Measurements from ENCODE around the gene PRKCA.
"Not testable (repeated sequence)": the region's sequence is repeated elsewhere in the genome, so short reads cannot be mapped to it uniquely, and the experiment has no call there.

Gene PRKCA

DNA sequence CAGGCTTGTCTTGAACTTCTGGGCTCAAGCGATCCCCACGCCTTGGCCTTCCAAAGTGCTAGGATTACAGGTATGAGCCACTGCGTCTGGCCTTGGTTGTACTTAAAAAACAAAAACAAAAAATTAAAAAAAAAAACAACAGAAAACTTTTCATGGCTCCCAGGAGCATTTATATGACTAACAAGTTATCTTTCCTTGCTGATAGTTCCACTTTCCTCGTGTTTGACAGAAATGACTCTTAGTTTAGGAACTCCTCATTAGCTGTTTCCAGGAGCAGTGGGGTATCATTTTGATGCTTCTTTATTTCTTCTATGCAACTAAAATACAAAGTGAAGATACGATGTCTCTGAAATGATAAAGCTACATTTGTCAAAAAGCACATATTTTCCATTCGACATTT lies 165.4 kb downstream of the PRKCA start:
- peak; percentile 42 for DNase-seq

DNA sequence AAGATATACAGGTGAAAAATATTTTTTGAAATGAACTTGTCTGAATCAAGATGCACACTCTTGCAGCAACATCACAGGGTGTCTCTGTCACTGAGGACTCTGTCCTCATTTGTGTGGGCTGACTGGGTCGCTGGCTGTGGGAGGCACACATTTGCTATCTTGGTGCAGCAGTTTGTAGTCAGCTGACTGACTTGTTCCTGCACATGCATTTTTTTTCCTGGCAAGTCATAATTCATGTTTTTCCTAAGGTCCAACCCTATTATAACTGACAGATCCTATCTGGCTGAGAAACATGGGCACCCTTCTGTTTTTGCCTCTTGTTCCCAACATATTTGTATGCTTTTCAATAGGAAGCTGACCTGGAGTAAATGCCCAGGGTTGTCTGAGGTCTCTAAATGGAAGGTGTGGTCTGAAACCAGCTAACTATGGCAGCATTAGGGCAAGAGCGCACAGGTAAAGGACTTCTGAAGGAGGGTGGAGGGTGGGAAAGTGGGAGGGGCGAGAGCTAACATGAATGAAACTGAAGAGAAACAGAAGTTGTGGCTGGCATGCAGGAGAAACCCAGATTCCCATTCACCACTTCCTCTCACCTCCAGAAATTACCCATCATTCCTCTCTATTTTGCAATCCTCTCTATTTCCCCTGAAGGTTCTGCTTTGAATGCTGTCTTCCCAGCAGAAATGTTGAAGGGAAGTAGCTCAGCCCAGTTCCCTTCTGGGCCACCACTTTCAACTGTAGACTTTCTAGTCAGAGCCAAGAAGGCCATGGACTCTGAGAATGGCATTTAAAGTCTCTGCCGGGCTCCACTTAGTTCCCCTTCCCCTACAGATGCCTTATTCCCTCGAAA lies 166.1 kb downstream of the PRKCA start:
- DNase-seq, result peak; percentile 15

DNA sequence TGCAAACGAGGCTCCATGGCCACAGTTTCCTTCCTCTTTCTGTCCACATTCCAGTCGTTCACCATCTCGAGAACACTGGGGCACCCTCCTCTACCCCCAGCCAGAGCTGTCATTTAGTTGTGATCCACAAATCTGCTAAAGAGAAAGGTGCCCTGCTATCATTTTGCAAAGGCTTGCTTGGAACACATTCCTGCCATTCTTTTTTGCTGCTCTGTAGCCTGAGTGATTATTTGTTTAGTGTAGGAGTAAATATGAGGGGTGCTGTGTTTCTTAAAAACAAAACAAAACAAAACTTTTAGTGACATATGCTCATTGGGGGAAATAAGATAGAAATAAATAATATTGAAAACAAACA lies 166.7 kb downstream of the PRKCA start:
- DNase-seq, result no peak

- DNase-seq, result no peak
Measured at GRCh38 chr17:66469461-66469860, 167.0 kb downstream of the PRKCA start.

GRCh38 chr17:66469890-66470289 lies 167.5 kb downstream of the PRKCA start:
- DNase-seq, result no peak

GRCh38 chr17:66472123-66472522 lies 169.7 kb downstream of the PRKCA start:
- no peak for DNase-seq

GRCh38 chr17:66474258-66474657 lies 171.8 kb downstream of the PRKCA start:
- no peak for DNase-seq

GRCh38 chr17:66474806-66475497 lies 172.5 kb downstream of the PRKCA start:
- DNase-seq, result no peak

DNA sequence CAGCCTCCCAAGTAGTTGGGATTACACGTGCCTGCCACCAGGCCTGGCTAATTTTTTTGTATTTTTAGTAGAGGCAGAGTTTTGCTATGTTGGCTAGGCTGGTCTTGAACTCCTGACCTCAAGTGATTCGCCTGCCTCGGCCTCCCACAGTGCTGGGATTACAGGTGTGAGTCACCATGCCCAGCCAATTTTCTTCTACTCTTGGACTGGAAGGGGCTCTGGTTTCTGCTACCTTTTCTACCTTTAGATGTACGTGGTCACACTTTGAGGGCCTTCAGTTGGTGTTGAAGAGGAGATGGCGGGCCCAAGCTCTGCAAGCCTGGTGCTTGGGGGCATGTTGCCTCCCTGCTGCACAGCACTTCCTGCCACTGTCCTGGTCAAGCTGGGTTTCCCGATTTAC lies 173.6 kb downstream of the PRKCA start:
- DNase-seq, result no peak

DNA sequence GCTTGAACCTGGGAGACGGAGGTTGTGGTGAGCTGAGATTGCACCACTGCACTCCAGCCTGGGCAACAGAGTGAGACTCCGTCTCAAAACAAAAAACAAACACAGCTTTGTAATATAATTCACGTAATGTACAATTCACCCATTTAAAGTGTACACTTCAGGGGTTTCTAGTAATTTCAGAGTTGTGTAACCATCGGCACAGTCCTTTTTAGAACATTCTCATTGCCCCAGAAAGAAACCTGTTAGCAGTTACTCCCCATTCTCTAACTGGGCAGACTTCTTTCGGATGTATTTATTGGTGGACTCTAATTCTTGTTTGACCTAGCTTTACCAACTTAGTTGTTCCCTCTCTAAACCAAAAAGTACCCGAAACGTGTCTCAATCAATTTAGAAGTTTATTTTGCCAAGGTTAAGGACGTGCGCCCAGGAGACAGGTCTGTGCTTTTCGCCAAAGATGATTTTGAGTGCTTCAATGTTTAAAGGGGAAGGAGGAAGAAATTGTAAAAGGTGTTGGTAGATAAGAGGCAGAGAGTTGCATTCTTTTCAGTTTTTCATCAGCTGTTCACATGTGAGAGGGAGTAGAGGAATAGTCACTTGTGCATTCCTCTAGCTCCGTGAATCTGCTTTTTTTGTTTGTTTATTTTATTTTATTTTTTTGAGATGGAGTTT lies 175.3 kb downstream of the PRKCA start:
- no peak for DNase-seq

GRCh38 chr17:66479230-66479889 lies 176.9 kb downstream of the PRKCA start:
- DNase-seq, result not testable (repeated sequence)

DNA sequence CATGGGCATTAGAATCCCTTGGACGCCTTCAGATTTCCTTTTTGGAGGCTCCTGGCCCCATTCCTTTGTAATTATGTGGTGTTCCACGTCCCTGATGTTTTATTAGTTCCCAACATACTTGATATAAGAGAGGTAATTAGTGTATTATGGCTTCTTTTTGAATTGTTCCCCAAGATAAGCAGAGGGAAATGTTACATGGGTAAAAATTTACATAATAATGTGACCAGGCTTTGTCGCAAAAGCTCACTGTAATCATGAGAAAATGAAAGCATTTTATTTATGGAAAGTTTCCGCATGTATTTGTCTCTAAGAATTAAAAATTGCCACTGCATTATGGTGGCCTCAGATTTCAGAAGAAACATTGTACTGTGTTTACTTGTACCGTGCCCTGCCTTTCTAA lies 177.8 kb downstream of the PRKCA start:
- DNase-seq, result no peak

GRCh38 chr17:66480802-66481201 lies 178.4 kb downstream of the PRKCA start:
- no peak for DNase-seq

DNA sequence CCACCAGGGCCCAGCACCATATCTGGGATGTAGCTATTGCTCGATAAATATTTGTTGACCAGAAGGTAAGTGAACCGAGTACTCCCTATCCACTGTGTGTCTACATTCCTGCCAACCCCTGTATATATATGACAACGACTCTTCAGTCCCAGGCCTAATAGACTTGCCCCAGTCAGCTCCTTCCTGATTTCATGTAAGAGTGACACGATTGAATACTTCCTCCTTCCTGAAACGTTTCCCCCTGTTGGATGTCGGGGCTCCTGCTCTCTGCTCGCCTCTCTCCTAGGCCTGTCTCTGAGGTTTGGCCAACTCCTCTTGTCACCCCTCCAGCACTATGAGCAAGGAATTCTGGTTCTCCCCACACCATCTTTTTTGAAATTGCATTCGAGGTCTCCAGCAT lies 178.9 kb downstream of the PRKCA start:
- no peak for DNase-seq

GRCh38 chr17:66483906-66484305 lies 181.5 kb downstream of the PRKCA start:
- DNase-seq, result no peak

DNA sequence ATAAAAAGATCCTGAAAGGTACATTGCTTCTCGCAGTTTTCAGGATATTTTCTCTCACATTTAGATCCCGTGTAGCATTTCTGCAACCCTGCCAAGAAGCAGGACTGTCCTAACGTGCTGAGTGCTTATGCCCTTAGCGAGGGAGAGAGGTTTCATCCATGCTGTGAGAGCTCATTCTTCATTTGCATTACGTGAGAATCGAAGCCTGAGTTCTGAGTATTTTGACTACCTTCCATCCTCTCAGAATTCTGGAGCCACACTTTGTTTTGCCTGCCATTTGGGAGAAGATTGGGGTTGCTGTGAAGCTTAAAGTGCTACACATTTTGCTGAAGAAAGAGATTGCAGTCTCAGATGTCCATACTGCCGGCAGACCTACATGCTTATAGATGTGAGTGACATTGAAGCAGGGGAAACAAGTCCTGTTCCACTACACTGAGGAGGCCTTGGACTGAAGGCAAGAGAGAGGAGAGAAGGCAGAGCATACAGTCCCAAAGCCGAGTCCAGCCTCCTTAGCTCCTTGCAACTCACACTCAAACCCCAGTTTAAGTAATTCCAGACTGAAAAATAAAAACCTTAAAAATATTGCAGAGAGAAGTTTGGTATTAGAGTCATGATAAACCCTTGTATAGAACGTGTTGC lies 183.0 kb downstream of the PRKCA start:
- DNase-seq, result no peak

- DNase-seq, result no peak
Measured at GRCh38 chr17:66487121-66487520, 184.7 kb downstream of the PRKCA start.

GRCh38 chr17:66487981-66488468 lies 185.6 kb downstream of the PRKCA start:
- DNase-seq, result no peak

DNA sequence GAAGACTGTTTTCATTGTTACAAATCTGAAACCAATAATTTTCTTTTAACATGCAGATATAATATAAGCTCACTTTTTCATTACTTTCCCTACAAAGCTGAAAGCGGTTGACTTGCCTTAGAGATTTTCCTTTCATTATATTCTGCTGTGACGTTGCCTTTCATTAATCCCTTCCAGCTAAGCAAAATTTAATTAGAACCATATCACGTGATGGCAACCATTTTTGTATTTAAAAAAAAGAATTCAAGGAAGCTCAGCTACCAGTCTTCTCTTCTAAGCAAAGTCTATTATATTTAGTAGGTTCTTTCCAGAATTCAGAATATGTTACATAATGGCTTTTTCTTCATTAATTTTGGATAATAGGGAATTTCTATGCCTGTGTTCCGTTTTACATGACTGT lies 186.5 kb downstream of the PRKCA start:
- DNase-seq, result no peak

DNA sequence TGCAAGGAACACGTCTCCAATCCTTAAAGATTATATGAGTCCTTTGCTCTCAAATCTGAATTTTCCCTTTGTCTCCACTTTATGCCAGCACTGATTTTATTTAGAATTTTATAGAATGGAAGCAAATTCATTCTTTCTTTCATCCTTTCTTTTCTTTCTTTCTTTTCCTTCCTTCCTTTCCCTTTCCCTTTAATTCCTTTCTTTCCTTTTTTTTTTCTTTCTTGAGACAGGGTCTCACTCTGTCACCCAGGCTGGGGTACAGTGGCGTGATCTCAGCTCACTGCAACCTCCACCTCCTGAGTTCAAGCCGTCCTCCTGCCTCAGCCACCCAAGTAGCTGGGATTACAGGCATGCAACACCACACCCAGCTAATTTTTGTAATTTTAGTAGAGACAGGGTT lies 187.2 kb downstream of the PRKCA start:
- not testable (repeated sequence) for DNase-seq

DNA sequence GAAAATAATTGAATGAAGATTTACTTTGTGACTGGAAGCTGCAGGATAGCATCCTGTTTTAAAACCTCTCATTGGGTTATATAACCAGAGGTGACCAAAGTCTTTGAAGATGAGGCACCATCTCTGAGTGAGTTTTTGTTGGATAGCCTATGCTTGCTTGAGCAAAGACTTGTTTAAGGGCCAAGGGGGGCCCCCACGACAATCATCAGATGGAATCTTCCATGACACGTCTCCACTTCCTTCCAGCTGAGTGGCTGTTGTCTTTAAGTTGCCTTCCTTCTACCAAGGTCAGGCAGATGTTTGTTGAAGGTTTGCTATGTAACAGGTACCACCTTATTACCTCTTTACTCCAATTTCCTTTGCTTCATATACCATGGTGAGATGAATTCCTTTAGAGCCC lies 188.8 kb downstream of the PRKCA start:
- no peak for DNase-seq

- DNase-seq, result no peak
Measured at GRCh38 chr17:66491665-66492064, 189.3 kb downstream of the PRKCA start.

All from fibroblast of skin of scalp (primary cell).